Measurements from ENCODE around the gene RAD51B. TPM values are rescaled to one million over a fixed set of nuclear protein-coding genes. Genes with fewer than 3 reads are reported as not detected.

RAD51B gene
- total and polyA plus RNA-seq, 2 of the 13 experiments (the other 11 are each of a cell fraction or from before 2014, with no cell fraction given) = 7.0 to 9.5 TPM

DNA sequence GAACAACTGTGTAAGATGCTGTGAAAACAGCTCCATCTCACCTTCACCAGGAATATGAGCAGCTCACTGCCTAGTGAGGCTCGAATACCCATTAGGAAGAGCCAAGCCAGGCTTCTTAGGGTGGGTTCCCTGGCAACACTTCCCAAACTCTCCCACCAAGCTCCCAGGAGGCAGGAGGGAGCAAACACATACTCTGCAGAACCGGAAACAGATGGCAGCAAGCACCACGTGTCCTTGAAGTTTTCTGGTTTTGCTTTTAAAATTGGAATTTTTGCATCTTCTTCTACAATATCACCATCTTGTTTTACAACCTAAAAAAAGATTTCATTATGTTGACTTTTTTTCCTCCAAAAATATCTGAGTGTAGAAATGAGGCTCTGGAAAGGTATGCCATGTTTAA is 786.6 kb downstream of the RAD51B start:
- POLR2A ChIA-PET = interaction anchor here (1.8 to 2.9 kb wide), 2 partner anchors 8 to 13 kb away, joined by 11 to 42 read pairs; no protein-coding TSS in a partner anchor
- BruUV-seq (replicated peaks) = no TSS peak
- no peaks in the 10 kb centered on the region for H3K9me3 ChIP-seq (ENCODE audit: low read length)
- DNase-seq (ENCODE audit: low spot score) (no peak), FAIRE-seq (no peak), ATAC-seq (no peak)
- no peak overlapping the region for H3K4me2 ChIP-seq (ENCODE audit: low read depth, low read length)
- H4K20me1 ChIP-seq (ENCODE audit: insufficient read depth, low read length) = no peaks in the 10 kb centered on the region
- H3K9ac ChIP-seq (ENCODE audit: insufficient read depth, low read depth, low read length) = no peak overlapping the region
- TF ChIP-seq ZNF343 (CRISPR knock-in tag; IDR thresholded peaks at IDR 0.05) (no peak), SP2 (CRISPR knock-in tag; IDR thresholded peaks at IDR 0.05) (no peak), ZNF678 (CRISPR knock-in tag; IDR thresholded peaks at IDR 0.05) (no peak), ZSCAN22 (CRISPR knock-in tag; IDR thresholded peaks at IDR 0.05) (no peak)
- TF ChIP-seq, protein P1, sequence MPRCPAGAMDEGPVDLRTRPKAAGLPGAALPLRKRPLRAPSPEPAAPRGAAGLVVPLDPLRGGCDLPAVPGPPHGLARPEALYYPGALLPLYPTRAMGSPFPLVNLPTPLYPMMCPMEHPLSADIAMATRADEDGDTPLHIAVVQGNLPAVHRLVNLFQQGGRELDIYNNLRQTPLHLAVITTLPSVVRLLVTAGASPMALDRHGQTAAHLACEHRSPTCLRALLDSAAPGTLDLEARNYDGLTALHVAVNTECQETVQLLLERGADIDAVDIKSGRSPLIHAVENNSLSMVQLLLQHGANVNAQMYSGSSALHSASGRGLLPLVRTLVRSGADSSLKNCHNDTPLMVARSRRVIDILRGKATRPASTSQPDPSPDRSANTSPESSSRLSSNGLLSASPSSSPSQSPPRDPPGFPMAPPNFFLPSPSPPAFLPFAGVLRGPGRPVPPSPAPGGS (CRISPR knock-in tag; IDR thresholded peaks at IDR 0.05) = no peak
- TF ChIP-seq, protein P2, sequence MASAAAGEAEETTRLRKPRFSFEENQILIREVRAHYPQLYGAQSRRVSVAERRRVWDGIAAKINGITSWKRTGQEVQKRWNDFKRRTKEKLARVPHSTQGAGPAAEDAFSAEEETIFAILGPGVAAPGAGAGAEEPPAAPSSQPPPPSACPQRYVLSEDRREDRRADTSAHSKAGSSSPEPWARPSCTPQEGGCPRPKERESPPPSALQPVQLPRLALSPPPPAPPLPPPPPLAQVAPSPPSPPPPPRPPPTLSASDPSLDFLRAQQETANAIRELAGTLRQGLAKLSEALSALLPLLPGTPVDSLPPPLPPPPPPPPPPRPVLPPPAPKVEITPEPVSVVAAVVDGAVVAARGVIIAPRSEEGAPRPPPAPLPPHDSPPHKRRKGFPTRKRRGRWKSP (CRISPR knock-in tag; IDR thresholded peaks at IDR 0.05) = no peak
- no peak overlapping the region for H3K4me3 ChIP-seq (replicated peaks in 1 of 3; ENCODE audit: insufficient read depth in 1 of 3, low read depth in 2 of 3, low read length in 3 of 3)
- no peak overlapping the region for H2AFZ ChIP-seq (ENCODE audit: low read length)
- H3K4me1 ChIP-seq (ENCODE audit: insufficient read depth, low read length) = peaks cover 86% of the 10 kb centered on the region
- H3K27me3 ChIP-seq (ENCODE audit: control insufficient read depth in 1 of 2, insufficient read depth in 2 of 2, low read length in 2 of 2) = no peaks in the 10 kb centered on the region
- no peaks in the 10 kb centered on the region for H3K36me3 ChIP-seq (replicated peaks in 1 of 2; ENCODE audit: control insufficient read depth in 1 of 2, insufficient read depth in 2 of 2, low read length in 2 of 2)
- intact Hi-C loops (cut with micrococcal nuclease; ENCODE audit: unreplicated experiment) = loop anchor here (10.0 kb wide), 1 partner anchor 351 kb away; no protein-coding TSS in a partner anchor
- in situ Hi-C loops (cut with HindIII; ENCODE audit: extremely low pct_ligation_motif_present, low pct_unique_long_range_greater_than_20kb) = no loop called here
- 85% methylated on average over 2 of the region's 3 CpGs for WGBS (ENCODE audit: low lambda C conversion rate)
- H3K27ac ChIP-seq (ENCODE audit: extremely low read length, insufficient read depth, low read length) = no peak overlapping the region
- no peaks in the 10 kb centered on the region for H3K79me2 ChIP-seq (ENCODE audit: insufficient read depth, low read length)
- CTCF ChIA-PET (ENCODE audit: low intra/inter-chr PET ratio, low total read pairs) = no interaction called here

Data from HepG2 (cell line).